CD4-positive, alpha-beta T cell treated with Interleukin-2 at 100 ng/mL for 4 hours (primary cell): ENCODE measurements around the gene STEAP1B.

Experiments
- DNase-seq: peaks from one replicate; pipeline ENCODE4 v3.0.0-alpha.2; 2020; ENCODE audit warnings: low spot score

STEAP1B gene

GRCh38 chr7:22400150-22400814 lies 99.7 kb downstream of the STEAP1B start:
- no peak for DNase-seq

DNA sequence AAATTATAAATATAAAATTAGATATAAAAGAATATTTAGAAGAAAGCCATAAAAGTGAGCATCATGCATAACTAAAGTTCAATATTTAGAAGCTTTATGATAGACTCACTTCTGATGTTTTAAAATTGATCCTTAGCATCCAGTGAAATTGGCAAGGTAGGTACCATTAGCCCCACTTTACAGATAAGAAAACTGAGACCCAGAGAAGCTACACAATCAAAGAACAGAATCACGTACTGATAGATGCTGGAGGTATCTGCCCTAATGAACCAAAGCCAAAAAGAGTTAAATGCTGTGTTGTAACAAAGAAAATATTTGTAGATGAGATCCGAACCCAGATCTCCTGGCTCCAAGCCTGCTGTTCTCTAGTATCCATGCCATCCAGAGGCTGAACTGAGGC lies 100.4 kb downstream of the STEAP1B start:
- no peak for DNase-seq

DNA sequence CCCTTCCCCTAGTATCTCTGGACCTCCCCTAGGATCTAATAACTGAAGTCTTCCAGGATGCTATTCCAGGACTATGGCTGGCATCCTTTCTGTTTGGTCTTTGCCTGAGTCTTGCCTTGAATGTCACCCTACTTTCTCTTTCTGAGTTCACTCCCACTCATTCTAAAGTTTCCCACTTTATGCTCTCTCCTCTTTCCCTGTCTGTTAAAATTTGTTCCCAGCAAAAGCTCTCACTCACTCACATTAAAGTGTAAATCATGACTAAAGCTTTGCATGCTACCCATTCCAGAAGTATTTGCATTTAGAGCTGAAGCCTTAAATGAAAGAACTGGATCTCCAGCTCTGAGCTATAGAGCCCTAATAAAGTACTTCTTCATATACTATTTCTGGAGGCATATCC lies 100.9 kb downstream of the STEAP1B start:
- DNase-seq, result no peak

GRCh38 chr7:22397981-22398380 lies 102.0 kb downstream of the STEAP1B start:
- no peak for DNase-seq

GRCh38 chr7:22395222-22395621 lies 104.8 kb downstream of the STEAP1B start:
- DNase-seq, result no peak

DNA sequence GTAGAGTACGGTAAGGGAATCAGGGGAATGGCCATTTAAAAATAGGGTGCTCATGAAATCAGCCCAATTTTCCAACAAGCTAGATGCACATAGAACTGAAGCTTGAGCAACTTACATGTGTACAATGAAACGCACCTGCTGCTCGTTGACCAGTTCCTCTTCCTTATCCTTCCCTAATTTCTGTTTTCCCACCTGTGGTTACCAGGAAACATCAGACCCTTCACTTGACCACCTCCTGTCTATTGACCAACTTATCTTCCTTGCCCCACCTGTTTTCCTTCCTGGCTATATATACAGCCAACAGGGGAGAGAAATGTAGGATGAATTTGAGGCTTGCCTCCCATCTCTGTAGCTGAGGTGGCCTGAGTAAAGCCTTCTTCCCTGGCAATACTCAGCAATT lies 105.2 kb downstream of the STEAP1B start:
- no peak for DNase-seq

GRCh38 chr7:22393913-22394729 lies 105.9 kb downstream of the STEAP1B start:
- no peak for DNase-seq

- DNase-seq, result no peak
Observed at GRCh38 chr7:22390516-22390915, 109.5 kb downstream of the STEAP1B start.

DNA sequence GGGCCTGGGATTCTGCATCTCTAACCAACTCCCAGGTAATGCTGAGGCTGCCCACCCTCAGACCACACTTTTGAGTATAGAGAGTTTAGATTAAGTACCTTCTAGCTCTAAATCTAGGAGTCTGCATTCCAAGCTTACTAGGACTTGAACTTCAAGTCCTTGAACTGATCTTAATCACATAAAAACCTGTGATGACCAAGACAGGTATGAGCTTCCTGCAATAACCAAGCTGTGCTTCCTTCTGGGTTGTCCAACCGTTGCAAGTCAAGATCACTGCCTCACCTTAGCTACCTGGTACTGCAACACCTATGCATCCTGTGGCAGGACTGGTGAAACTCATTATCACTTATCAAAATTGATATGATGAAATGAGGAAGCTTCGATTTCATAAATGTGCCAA lies 110.1 kb downstream of the STEAP1B start:
- DNase-seq, result no peak

DNA sequence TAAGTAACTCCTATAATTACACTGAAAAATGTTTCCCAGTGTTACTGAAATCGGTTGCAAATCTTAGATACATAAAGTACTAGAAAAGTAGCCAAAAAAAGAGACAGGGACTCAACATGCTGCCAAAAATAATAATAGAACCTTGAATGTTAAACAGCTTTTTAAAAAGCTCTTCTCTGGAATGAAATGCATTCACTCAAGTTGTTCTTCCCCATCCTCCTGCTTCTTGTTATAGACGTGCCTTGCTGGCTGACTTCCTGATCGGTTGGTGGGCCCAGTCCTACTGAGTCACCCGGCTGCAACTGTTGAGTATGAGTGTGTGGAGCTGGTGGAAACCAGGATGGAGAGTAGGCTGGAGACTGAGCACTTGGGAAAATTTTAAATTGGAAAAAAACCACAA lies 112.4 kb downstream of the STEAP1B start:
- DNase-seq, result no peak

- DNase-seq, result no peak
Observed at GRCh38 chr7:22386865-22387264, 113.1 kb downstream of the STEAP1B start.

DNA sequence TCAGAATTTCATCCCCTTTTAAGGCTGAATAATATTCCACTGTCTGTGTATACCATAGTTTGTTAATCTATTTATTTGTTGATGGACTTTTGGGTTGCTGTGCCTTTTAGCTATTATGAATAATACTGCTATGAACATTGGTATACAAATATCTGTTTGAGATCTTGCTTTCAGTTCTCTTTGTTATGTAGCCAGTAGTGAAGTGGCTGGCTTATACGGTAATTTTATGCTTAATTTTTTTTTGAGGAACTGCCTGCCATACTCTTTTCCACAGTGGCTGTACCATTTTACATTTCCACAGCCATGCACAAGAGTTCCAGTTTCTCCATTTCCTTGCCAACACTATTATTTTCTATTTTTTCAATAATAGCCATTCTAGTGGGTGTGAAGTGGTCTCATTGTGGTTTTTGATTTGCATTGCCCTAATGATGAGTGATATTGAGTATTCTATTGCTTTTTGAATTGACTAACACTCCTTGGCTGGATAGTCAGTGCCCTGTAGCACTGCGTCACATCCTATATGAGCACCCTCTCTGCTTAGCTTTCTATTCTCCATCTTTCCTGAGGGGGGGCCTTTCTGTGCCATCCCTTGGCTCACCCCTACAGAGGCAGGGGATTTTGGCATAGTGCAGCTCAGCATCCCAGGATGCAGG lies 113.7 kb downstream of the STEAP1B start:
- no peak for DNase-seq

DNA sequence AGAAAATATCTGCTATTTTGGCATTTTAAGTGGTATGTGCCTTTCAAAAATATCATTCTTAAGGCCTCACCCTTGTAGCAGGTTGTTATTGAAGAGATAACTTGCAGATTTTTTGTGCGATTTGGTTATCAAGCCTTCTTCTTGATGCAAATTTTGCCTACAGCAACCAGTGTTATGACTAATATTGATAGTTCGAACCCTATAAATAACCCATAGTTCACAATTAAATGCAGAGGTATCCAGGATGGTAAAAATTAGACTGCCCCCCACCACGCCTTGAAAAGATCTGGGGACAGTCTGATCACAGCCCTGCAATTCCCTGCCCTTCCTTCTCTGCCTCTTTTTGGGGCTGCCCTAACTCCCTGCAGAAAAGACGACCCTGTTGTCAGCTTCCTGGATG lies 114.7 kb downstream of the STEAP1B start:
- DNase-seq, result no peak

GRCh38 chr7:22380333-22380732 lies 119.7 kb downstream of the STEAP1B start:
- DNase-seq, result no peak

GRCh38 chr7:22378199-22378980 lies 121.6 kb downstream of the STEAP1B start:
- DNase-seq, result no peak

- no peak for DNase-seq
Observed at GRCh38 chr7:22377703-22378102, 122.3 kb downstream of the STEAP1B start.

GRCh38 chr7:22375359-22376048 lies 124.5 kb downstream of the STEAP1B start:
- no peak for DNase-seq

- no peak for DNase-seq
Observed at GRCh38 chr7:22373911-22374310, 126.1 kb downstream of the STEAP1B start.

- DNase-seq, result no peak
Observed at GRCh38 chr7:22373388-22373787, 126.6 kb downstream of the STEAP1B start.

- no peak for DNase-seq
Observed at GRCh38 chr7:22372863-22373262, 127.1 kb downstream of the STEAP1B start.

- no peak for DNase-seq
Observed at GRCh38 chr7:22371878-22372277, 128.1 kb downstream of the STEAP1B start.
